ENCODE measurements around the gene AKAP6. TPM values are rescaled to one million over a fixed set of nuclear protein-coding genes. Genes with fewer than 3 reads are reported as not detected.

The AKAP6 gene, protein sequence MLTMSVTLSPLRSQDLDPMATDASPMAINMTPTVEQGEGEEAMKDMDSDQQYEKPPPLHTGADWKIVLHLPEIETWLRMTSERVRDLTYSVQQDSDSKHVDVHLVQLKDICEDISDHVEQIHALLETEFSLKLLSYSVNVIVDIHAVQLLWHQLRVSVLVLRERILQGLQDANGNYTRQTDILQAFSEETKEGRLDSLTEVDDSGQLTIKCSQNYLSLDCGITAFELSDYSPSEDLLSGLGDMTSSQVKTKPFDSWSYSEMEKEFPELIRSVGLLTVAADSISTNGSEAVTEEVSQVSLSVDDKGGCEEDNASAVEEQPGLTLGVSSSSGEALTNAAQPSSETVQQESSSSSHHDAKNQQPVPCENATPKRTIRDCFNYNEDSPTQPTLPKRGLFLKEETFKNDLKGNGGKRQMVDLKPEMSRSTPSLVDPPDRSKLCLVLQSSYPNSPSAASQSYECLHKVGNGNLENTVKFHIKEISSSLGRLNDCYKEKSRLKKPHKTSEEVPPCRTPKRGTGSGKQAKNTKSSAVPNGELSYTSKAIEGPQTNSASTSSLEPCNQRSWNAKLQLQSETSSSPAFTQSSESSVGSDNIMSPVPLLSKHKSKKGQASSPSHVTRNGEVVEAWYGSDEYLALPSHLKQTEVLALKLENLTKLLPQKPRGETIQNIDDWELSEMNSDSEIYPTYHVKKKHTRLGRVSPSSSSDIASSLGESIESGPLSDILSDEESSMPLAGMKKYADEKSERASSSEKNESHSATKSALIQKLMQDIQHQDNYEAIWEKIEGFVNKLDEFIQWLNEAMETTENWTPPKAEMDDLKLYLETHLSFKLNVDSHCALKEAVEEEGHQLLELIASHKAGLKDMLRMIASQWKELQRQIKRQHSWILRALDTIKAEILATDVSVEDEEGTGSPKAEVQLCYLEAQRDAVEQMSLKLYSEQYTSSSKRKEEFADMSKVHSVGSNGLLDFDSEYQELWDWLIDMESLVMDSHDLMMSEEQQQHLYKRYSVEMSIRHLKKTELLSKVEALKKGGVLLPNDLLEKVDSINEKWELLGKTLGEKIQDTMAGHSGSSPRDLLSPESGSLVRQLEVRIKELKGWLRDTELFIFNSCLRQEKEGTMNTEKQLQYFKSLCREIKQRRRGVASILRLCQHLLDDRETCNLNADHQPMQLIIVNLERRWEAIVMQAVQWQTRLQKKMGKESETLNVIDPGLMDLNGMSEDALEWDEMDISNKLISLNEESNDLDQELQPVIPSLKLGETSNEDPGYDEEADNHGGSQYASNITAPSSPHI (N-terminal part only)
- total RNA-seq: 1.6 TPM

DNA sequence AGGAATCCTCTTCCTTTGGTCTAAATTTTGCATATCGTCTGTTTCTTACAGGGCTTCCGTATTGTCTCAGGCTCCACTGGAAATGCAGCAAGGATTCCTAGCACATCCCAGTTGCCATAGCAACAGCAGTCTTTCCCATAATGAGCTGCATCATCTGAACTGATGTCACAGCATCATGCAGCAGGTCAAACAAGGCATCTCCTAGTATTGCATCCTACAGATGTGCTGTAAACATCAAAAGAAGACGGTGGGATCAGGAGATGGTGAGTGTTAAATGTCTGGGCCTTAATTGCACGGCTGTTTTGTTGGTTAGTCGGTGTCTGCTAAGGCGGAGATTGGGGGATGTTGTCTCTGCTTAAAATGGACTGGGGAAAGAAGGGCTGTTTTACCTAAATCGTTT is at the start of gene AKAP6:
AKAP6 (plus strand) TSS at position 153 of the 400 bp plus-strand sequence. CDS start 104,196 bp downstream, outside the sequence.
- DNase-seq (ENCODE audit: low read depth in 2 of 3, low spot score in 2 of 3): no peak

DNA sequence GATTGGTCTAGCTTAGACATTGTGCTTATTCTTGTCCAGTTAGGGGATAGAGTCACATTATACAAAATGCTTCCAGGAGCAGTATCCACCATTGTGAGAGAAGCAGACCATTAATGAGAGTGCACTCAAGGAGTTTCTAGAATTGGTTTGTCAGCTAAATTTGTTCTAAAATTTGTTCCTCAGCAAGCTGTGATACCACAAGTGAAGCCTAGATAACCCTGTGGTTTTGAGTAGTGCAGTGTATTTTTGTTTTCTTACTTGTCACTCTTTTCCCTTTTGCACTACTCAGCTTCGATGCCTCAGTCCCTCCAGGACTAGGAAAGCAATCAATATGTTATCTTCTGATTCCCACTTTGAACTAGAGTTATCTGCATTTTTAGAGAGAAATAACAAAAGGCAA is 42.5 kb upstream of the AKAP6 start:
- no peak for DNase-seq (ENCODE audit: low read depth in 2 of 3, low spot score in 2 of 3)

DNA sequence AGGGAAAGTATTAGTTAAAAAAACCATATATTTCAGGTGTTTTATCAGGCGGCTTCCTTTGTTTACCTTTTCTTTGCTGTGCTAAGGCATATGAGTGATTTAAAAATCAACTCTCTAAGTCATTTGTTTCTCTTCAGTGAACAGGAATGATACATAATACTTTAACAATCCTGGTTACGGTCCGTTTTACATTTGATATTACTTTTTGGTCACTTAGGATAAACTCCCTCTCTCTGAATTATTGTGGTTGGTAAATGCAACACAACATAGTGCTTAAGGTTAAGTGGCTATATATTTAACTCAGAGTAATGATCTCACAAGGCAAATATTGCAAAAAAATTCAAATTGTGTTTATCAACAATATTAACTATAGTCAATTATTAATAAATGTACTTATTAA is 32.7 kb upstream of the AKAP6 start:
- no peak for DNase-seq (ENCODE audit: low read depth in 2 of 3, low spot score in 2 of 3)

DNA sequence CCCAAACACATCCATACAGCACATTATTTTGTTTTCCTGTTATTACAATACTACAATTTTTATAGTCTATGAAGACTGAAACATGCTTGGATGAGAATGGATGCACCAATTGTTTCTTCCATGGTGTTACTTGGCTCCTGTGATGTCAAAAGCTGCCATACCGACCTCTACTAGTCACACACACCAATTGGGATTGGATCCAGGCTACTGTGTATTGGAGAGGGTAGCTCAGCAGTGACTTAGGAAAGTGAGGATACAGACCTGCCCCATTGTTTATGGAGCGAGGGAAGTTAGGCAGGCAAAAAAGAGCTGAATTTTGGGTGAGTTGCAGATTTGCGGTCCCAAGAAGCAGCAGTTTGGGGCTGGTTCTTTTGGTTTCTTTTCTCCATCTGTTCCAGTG is 30.8 kb upstream of the AKAP6 start:
- no peak for DNase-seq (ENCODE audit: low read depth in 2 of 3, low spot score in 2 of 3)

DNA sequence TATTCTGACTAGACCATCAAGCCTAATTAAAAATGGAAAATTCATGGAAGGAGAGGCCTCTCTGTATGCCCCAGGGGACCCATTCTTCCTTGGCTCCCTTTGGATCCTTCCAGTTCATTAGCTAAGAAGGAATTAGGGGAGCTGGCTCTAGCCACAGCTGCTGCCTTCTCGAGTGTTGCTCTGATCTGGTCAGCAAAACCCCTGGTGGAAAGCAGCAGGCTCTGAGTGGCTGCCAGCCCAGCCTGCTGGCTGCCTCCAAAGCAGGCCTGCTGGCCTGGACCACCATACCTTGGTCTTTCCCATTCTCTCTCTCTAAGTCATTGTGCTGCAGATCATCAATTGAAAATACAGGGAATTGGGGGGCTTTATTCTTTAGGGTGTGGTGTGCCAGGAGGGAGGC is 29.0 kb upstream of the AKAP6 start:
- DNase-seq (ENCODE audit: low read depth in 2 of 3, low spot score in 2 of 3): no peak

DNA sequence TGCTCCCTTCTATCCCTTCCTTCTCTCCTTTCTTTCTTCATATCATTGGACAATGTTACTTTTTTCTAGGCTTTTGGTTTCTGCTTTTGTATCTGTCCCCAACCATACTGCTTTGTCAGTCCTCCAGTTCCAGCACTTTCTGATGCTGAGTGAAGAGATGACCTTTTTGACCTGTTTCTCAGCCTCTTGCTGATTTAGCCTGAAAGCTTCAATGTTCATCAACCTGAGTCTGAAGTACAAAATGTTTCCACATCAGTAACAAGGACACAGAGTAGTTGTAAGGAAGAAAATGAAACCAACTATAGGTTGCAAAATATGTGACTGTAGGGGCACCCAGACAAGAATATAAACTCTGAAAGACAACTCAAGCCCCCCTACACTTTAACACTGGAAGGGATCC is 25.2 kb upstream of the AKAP6 start:
- no peak for DNase-seq (ENCODE audit: low read depth in 2 of 3, low spot score in 2 of 3)

DNA sequence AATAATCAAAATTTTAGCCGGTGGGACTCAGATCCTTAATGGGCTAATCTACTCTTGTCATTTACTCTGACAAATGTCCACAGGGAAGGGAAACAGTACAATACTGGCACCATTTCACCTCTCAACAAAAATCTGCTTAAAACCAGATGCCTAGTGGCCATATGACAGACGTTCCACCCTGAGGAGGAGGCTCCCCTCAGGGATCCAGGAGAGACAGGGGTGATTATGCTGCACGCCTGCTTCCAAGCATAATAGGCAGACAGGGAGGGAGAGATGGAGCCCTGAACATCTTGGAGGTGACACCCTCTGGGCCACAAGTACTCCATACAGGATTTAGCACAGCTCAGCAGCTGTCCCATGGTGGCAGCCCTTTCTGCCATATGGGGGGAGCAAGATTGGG is 24.8 kb upstream of the AKAP6 start:
- DNase-seq (ENCODE audit: low read depth in 2 of 3, low spot score in 2 of 3): no peak

DNA sequence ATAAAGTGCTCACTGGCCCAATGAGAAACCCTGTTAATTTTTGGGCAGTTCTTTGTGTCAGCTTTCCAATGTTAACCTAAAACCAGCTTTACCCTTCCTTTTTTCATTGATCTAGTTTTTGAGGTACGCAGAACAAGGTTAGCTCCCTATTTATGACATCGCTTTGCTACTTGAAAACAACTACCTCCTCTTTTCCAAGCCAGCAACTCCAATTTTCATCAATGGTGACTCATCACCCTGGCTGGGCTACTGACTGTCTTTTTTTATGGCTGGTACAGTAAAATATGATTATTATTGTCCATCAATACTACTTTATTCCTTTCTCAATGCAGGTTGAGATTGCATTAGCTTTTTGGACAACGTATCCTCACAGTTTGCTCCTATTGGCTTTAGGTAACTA is 22.5 kb upstream of the AKAP6 start:
- DNase-seq (ENCODE audit: low read depth in 2 of 3, low spot score in 2 of 3): no peak

DNA sequence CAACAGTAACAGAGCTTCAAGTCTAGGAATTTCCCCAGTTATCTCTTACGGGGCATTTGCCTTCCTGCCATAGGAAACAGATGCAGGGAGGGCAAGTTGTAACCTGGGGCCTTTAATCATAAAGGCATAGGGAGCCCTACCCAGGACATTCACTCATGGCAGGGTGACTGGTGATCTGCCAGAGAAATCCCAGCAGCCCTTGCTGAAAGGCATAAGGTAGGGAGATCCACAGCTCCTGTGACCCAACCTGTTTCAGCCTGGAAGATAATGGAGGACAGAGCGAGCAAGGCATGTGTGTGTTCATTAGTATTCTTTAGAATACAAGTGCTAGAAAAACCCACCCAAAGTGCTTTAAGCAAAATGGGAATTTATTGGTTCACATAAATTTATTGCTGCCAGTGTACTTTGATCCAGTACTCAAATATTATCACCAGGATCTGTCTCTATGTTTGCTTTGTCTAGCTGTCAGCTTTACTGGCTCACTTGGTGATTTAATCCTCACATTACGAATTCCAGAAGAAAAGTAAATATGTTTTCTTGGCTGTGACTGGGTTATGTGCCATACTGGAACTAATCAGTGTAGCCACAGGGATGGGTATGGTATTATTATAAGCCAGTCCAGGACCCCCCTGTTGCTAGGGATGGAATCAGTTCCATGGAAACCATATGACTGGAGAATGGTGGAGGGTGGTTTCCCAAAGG is 21.1 kb upstream of the AKAP6 start:
- peak in 1 of 3 donors; percentile 21 for DNase-seq (ENCODE audit: low read depth in 2 of 3, low spot score in 2 of 3)

DNA sequence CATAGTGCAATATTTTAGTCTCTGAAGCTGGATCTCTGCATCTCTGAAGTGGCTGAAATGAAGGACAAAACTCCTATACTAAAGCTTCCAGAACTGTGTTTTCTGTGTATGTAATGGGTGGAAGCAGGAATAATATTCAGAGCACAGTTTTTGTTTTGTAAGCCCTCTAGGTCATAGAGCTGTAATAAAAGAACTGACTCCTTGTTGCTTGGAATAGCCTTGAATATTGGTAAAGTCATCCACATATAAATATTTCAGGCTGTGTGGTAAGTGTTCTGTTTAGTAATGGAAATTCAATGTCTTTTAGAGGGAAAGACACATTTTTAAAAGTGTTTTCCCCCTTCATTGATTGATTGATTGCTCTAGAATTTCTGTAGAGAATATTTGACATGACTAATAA is 18.2 kb upstream of the AKAP6 start:
- no peak for DNase-seq (ENCODE audit: low read depth in 2 of 3, low spot score in 2 of 3)

DNA sequence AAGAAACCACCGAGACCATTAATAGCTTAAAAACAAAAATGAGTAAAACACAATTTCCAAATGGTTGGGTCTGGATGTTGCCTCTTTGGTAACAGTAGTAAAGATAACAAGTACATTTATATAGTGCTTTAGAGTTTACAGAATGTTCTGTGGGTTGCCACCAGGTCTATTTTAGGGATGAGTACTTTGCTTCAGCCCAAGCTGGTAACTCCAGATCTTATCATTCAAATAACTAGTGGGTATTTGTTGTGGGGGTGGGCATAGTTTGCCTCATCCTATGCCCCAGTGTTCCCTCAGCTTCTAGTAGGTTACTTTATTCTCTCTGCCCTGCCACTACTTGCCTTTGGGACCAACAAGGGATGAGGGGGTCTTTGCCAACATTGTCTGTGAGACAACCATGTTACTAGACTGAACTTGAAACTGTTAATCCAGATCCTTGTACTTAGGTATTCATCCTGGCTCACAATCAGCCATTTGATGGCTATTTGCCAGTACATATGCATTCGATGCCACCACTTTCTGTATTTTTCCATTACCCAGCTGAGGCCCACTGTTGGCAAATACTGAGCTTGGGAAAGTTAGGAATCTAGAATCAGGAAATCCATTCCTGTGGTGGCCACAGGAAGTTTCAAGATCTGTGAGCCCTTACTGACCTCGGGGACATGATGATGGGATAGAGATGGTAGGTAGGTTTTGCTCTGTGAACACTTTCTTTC is 17.6 kb upstream of the AKAP6 start:
- no peak for DNase-seq (ENCODE audit: low read depth in 2 of 3, low spot score in 2 of 3)

DNA sequence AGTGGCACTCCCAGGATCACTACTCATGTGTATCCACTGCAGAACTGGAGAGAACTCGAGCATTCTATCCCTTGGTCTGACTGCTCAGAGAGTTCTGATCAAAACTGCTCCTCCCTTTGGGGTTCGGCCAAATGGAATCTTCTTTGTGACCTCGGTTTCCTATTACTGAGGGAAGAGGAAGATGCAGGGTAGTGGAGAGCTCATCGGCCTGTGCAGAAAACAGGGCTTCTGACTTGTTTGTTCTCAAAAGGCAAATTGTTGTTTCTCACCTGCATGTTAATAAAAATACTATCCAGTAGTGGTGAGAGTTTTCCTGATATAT is 17.1 kb upstream of the AKAP6 start:
- no peak for DNase-seq (ENCODE audit: low read depth in 2 of 3, low spot score in 2 of 3)

DNA sequence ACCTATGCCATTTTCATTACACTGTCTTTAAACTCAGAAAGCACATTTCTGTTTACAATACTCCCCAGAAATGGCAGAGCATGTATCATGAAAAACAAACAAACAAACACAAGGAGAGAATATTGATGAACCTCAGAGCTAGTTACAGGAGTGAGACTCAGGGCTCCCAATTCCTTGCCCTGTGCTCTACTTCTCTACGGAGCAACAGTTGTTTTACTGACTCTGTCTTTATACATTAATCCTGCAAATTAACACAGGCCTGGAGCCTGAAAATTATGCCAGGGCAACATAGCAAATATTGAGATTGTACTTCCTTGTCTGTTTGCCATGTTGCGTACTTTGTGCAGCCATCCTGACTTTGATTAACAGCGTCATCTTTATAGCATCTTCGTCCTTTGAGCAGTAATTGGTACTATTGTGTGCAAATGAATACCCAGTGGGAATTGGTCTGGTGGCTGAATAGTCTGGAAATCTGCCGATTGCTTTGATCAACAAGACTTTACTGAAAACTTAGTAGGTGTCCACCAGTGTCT is 15.2 kb upstream of the AKAP6 start:
- no peak for DNase-seq (ENCODE audit: low read depth in 2 of 3, low spot score in 2 of 3)

DNA sequence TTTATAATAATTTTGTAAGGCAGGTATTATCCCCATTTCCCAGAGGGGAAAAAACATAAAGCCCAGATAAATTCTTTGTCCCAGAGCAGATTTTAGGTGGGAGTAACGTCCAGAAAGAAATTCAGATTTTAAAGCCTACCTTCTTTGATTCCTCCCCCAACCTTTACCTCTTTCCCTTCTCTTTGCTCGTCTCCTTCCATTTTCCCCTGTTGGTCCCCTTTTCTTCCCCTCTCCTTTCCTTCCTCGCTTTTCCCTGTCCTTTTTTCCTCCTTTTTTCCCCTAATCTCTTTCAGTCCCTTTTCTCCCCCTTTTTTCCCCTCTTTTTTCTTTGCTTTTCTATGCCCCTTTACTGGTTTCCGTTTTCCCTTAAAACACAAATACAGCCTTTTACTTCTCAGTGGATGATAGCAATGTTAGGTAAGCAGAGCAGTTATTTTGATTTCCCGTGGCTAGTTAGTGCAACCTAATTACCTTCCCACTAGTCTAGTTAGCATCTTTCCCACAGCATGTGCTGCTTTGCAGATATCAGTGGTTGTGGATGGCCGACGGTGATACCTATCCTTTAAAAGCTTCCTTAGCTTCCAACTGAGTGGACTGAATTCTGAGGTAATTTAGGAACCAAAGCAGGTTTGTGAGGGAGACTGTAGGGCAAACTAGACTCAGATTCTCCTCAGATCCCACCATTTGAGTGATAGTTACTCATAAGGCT is 10.9 kb upstream of the AKAP6 start:
- no peak for DNase-seq (ENCODE audit: low read depth in 2 of 3, low spot score in 2 of 3)

DNA sequence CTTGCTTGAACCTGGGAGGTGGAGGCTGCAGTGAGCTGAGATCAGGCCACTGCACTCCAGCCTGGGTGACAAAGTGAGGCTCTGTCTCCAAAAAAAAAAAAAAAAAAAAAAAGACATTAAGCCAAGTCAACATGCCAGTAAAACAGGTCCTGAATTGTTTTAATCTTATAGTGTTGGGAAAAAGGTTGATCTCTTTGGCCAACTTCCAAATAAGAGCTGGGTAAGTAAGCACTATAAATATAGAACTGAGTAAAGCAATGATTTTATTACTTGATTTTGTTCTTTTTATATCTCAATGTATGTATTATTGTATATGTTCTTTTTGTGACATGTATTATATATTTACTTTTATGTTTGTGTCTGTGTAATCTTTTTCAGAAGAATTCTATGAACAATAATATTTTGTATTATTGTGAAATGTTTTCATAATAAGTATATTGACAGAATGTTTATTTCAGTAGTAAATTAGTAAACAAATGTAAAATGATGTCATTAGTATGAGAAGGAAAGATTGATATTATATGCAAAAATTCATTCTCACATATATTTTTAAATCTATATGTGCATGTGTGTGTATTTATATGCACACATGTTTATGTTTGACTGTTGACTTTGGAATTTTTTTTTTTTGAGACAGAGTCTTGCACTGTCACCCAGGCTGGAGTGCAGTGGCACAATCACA is 9.6 kb upstream of the AKAP6 start:
- DNase-seq (ENCODE audit: low read depth in 2 of 3, low spot score in 2 of 3): no peak

DNA sequence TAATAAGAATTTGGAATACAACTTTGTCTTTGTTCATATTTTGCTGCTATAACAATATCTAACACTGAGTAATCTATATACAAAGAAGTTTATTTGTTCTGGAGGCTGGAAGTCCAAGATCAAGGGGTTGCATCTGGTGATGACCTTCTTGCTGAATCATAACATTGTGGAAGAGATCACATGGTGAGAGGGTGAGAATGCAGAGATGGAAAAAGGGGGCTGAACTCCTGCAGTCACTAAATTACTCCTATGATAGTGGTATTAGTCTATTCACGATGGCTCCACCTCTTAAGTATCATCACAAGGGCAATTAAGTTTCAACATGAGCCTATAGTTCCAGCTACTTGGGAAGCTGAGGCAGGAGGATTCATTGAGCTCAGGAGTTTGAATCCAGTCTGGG is 4.5 kb upstream of the AKAP6 start:
- DNase-seq (ENCODE audit: low read depth in 2 of 3, low spot score in 2 of 3): no peak

DNA sequence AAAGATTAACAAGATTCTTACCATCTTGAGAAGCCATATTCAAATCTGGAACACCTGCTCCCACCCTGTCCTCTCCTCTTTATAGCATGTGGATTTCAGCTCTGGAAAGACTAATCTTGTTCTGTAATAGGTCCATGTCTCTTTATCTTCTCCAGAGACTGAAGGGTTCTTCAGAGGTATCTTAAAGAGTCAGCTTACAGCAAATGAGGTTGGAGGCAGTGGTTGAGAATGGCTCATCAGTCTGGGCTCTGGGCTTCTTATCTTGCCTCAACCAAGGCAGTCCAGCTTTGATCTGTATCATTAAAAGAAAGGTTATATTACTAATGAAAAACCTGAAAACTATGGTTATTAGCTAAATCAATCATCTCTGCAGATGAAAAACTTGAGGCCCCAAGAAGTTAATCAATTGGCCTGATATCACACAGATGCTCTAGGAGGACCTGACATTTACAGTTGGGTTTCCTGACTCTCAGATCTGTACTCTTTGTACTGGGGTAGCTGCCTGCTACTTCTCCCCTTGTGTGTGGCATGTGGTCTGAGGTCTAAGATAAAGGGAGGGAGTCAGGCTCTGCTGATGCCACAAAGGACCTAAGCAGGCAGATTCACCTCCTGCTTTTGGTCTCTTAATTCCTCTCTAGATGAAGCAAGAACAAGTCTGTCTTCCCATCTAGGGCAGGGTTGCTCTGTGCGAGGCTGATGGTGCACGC is 1.7 kb upstream of the AKAP6 start:
- no peak for DNase-seq (ENCODE audit: low read depth in 2 of 3, low spot score in 2 of 3)

All from hematopoietic multipotent progenitor cell (in vitro differentiated cells).